HG03159 (cell line): Measurements from ENCODE around the gene CCNY.
"Not testable (repeated sequence)": the region's sequence is repeated elsewhere in the genome, so short reads cannot be mapped to it uniquely, and the experiment has no call there.

Experiments
- ATAC-seq: cut with Tn5 transposase; IDR thresholded peaks from one replicate; pipeline ENCODE4 v1.9.1; 2021; ENCODE audit warnings: mild to moderate bottlenecking, moderate library complexity; ENCODE audit not compliant: unreplicated experiment

Gene CCNY

DNA sequence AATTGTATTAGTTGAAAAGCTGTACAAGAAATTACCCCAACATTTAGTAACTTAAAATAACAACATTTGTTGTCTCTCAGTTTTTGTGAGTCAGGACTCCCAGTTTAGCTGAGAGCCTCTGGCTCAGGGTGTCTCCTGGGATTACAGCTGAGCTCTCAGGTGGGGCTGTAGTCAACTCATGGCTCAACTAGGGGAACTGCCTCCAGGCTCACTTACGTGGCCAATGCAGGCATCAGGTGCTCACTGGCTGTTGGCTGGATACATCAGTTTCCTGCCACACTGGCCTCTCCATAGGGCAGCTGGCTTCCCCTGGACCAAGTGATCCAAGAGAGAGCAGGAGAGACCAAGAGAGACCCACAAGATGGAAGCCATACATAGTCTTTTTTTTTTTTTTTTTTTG, 17.5 kb downstream of the CCNY start:
- ATAC-seq: no peak

DNA sequence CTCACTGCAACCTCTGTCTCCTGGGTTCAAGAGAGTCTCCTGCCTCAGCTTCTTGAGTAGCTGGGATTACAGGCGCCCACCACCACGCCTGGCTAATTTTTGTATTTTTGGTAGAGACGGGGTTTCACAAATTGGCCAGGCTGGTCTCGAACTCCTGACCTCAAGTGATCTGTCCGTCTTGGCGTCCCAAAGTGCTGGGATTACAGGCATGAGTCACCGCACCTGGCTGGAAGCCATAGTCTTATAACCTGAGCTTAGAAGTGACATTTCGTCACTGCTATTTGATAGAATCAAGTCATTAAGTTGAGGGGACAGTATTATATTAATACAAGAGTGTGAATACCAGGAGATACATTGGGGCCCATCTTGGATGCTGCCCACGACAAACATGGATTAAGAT, 17.9 kb downstream of the CCNY start:
- ATAC-seq: not testable (repeated sequence)

DNA sequence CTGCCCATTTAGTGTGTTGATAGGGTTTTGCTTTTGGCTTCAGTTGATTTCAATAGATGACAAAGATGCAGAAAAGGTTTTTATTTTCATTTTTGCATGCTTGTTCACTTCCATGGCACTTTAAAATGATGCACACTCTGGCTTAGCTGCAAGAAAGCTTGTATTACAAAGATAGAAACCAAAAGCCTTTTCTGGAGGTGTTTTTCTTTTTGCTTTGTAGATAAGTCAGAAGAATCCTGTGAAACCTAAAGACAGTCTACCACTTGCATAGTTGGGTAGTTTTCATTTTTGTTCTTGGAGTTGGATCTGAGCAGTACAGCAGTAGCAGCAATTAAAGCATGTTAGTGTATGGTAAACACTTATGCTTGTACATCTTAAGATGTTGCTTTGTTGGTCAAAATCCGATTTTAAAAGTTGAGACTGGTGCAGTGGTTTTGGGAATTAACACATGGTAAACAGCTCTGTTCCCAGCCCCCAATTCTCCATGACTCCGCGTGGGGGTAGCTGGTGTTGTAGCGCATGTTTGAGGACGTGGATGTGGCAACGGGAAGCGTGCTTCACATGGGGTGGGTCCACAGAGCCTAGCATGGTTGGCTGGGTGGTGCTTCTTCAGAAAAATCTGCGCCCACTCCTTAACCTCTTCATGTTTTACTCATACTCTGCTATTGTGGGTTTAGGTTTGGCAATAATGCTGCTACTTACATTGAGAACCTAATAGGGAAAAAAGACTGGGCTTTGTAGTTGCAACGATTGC, 19.8 kb downstream of the CCNY start:
- ATAC-seq: peak; percentile 79

DNA sequence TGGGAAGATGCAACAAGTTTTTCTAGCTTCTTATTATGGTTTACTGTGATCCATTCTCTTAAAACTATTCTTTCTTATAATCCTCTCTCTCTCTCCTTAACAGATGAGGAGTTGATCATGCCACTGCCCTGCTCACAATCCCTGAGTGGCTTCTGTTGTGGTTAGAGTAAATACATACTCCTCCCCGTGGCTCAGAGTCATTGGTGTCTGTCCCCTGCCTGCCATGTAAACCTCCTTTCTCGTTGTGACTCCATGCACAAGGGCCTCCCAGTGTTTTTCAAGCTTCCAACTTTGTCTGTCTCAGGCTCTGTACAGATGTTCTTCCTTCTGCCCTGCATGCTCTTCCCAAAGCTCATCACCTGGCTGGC, 20.4 kb downstream of the CCNY start:
- ATAC-seq: no peak

GRCh38 chr10:35359056-35359455, 22.7 kb downstream of the CCNY start:
- ATAC-seq: no peak

DNA sequence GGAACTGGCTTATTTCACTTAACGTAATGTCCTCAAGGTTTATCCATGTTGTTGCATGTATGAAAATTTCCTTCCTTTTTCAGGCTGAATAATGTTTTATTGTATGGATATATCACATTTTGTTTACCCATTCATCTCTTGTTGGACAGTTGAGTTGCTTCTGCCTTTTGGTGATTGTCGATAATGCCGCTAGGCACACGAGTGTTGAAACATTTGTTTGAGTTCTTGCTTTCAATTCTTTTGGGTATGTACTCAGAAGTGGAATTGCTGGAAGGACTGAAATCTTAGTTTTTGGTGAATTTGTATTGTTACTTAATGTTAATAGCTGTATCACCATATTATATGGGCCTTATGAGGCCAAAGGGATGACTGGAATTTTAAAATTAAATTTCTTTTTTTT, 23.6 kb downstream of the CCNY start:
- no peak for ATAC-seq

DNA sequence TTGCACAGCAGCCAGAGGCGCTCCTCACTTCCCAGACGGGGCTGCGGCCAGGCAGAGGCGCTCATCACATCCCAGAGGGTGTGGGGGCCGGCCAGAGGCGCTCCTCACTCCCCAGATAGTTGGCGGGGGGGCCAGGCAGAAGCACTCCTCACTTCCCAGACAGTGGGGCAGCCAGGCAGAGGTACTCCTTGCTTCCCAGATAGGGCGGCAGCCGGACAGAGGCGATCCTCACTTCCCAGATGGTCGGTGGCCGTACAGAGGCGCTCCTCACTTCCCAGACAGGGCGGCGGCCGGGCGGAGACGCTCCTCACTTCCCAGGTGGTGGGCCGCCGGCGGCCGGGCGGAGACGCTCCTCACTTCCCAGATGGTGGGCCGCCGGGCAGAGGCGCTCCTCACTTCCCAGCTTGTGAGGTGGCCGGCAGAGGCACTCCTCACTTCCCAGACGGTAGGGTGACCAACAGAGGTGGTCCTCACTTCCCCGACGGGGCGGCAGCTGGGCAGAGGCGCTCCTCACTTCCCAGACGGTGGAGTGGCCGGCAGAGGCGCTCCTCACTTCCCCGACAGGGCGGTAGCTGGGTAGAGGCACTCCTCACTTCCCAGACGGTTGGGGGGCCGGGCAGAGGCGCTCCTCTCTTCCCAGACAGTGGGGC, 26.5 kb downstream of the CCNY start:
- ATAC-seq: no peak

DNA sequence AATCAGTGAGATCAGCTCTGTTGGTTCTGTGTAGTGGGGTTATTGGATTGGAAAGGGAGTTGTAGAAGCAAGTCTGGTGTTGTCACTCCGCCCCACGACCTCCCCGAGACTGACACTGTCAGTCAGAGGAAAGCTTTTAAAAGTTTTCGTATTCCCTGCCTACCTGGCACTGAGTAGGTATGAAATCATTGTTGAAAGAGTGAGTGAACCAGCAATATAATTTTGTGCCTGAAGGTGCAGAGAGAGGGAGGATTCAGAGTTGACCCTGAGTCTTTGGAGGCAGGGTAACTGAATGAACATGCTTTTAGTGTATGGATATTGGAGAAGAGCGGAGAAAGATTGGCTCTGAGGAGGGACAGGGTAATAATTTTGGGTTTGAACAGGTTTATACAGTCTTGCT, 27.3 kb downstream of the CCNY start:
- ATAC-seq: no peak

GRCh38 chr10:35364808-35365207, 28.5 kb downstream of the CCNY start:
- ATAC-seq: no peak

- no peak for ATAC-seq
Measured at GRCh38 chr10:35365994-35366393, 29.7 kb downstream of the CCNY start.

GRCh38 chr10:35367107-35367859, 31.0 kb downstream of the CCNY start:
- no peak for ATAC-seq

DNA sequence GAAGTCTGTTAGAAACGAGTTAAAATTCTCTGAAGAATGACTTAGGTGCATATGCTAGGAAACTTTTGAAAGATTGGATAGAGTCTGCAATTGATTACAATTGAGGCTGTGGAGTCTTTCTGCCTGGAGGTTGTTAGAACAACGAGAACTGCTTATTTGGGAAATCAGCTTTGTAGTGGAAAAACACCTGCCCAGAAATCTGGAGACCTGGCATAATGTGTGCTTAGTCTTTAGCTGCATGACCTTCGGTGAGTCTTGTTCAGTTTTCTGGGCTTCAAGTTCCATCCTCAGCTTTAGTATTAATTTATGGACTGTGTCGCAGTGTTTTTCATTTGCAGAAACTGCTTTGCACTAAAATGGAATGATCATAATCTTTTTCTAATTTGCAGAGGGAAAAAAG, 31.7 kb downstream of the CCNY start:
- ATAC-seq: no peak

GRCh38 chr10:35368485-35369048, 32.3 kb downstream of the CCNY start:
- no peak for ATAC-seq

DNA sequence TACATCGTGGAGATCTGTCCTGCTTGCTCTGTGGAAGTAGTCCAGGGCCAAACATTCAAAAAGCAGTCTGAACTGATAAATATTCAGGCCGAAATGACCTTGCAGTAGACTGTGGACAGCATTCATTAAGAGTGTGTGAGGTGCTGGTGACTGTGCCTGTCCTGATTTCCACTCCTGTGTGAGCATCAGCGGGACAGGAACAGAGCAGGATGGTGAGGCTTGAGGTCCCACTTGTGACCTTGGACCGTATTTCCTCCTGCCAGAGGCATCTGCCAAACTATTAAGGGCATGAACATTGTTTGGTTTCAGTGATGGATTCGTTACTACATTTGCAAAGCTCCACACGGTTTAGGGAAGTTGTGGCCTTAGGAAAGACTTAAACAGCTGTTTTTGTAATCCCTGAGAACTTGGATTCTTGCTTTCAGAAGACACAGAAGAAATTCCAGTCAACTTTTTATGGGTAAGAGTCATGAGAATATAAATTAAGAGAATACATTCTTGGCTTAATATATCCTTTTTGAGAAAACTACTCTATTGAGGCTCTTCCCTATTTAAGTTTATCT, 32.8 kb downstream of the CCNY start:
- no peak for ATAC-seq

DNA sequence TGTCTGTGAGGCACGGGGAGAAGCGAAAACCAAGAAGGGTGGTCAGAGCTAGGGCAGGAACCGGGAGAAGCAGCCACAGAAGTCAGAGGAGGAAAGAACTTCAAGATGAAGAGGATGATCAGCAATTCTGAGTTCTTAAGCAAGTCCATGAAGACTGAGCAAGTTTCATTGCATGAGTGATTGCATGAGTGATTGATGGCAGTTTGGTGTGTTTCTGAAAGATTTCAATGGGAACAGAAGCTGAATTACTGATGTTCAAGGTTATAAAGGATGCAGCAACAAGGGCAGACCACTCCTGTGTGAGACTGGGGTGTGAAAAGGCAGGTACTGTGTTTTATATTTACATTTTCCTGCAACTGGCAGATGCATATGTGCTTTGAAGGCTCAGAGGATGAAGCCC, 35.4 kb downstream of the CCNY start:
- no peak for ATAC-seq

- ATAC-seq: no peak
Measured at GRCh38 chr10:35372329-35372728, 36.0 kb downstream of the CCNY start.

- ATAC-seq: no peak
Measured at GRCh38 chr10:35375091-35375765, 38.9 kb downstream of the CCNY start.

- ATAC-seq: no peak
Measured at GRCh38 chr10:35377050-35377728, 40.9 kb downstream of the CCNY start.

DNA sequence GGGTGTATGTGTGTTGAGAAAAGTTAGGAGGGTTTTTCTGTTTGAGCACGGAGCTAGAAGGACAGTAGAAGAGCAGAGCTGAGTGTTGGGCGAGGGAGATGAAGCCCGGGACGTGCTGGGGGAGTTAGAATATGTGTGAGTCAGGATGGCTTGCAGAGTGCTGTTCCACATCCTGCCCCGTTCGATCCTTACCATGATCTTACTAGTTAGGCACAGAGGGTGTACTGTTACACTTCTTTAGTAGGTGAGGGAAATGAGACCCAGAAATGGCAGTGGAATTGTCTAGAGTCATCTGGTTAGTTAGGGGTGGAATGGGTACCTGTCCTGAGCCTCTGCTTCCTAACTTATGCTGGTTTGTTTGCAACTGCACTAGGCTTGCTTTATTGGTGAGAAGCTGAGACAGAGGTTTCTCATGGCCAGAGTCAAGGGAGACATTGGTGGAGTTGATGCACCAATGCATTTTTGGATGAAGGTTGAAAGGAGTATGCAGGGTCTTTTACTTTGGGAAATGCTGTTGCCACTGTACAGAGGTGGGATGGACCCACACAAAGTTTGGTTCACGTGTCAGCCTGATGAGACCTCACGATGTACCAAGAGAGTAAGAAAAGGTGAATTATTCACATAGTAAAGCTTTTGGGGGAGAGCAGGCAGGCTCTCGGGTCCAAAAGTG, 42.4 kb downstream of the CCNY start:
- ATAC-seq: peak; percentile 35
